Stimulated activated CD8-positive, alpha-beta memory T cell treated with anti-CD3 and anti-CD28 coated beads, Interleukin-7, amount 100 ng/mL, for 4 hours (primary cell): Measurements from ENCODE around the gene PRKCZ.

Experiments
- DNase-seq, 2 donors: peaks; one replicate each; pipeline ENCODE4 v3.0.0-alpha.2; 2020; ENCODE audit warnings: low read depth in 2 of 2

Gene PRKCZ

GRCh38 chr1:2156866-2157265, 106.7 kb downstream of the PRKCZ start:
- DNase-seq, result no peak

GRCh38 chr1:2157856-2158255, 107.6 kb downstream of the PRKCZ start:
- no peak for DNase-seq

- no peak for DNase-seq
Observed at GRCh38 chr1:2158272-2158671, 108.1 kb downstream of the PRKCZ start.

GRCh38 chr1:2159124-2159523, 108.9 kb downstream of the PRKCZ start:
- DNase-seq, result no peak

- DNase-seq, result no peak
Observed at GRCh38 chr1:2160451-2161300, 110.5 kb downstream of the PRKCZ start.

GRCh38 chr1:2163205-2163604, 113.0 kb downstream of the PRKCZ start:
- DNase-seq, result no peak

- no peak for DNase-seq
Observed at GRCh38 chr1:2165646-2166045, 115.4 kb downstream of the PRKCZ start.

GRCh38 chr1:2166254-2166653, 116.0 kb downstream of the PRKCZ start:
- DNase-seq, result no peak

- no peak for DNase-seq
Observed at GRCh38 chr1:2166695-2167094, 116.5 kb downstream of the PRKCZ start.

- no peak for DNase-seq
Observed at GRCh38 chr1:2168090-2168489, 117.9 kb downstream of the PRKCZ start.

- DNase-seq, result no peak
Observed at GRCh38 chr1:2168535-2168934, 118.3 kb downstream of the PRKCZ start.

GRCh38 chr1:2169200-2169836, 119.1 kb downstream of the PRKCZ start:
- DNase-seq, result no peak

GRCh38 chr1:2170211-2170610, 120.0 kb downstream of the PRKCZ start:
- no peak for DNase-seq

- DNase-seq, result no peak
Observed at GRCh38 chr1:2172012-2172411, 121.8 kb downstream of the PRKCZ start.

GRCh38 chr1:2172551-2173146, 122.4 kb downstream of the PRKCZ start:
- no peak for DNase-seq

GRCh38 chr1:2173546-2174347, 123.5 kb downstream of the PRKCZ start:
- DNase-seq, result no peak

GRCh38 chr1:2174348-2175054, 124.3 kb downstream of the PRKCZ start:
- DNase-seq, result no peak

GRCh38 chr1:2175055-2175414, 124.8 kb downstream of the PRKCZ start:
- DNase-seq, result no peak

GRCh38 chr1:2175681-2176454, 125.7 kb downstream of the PRKCZ start:
- DNase-seq, result no peak

- no peak for DNase-seq
Observed at GRCh38 chr1:2176615-2177014, 126.4 kb downstream of the PRKCZ start.

GRCh38 chr1:2177541-2177940, 127.3 kb downstream of the PRKCZ start:
- DNase-seq, result no peak
